HG03139 (cell line): ENCODE measurements around the gene ADPGK.
"Not testable (repeated sequence)": the region's sequence is repeated elsewhere in the genome, so short reads cannot be mapped to it uniquely, and the experiment has no call there.

ENCODE experiments used
- ATAC-seq: cut with Tn5 transposase; IDR thresholded peaks from one replicate; pipeline ENCODE4 v1.9.1; 2021; ENCODE audit not compliant: unreplicated experiment

The ADPGK gene

DNA sequence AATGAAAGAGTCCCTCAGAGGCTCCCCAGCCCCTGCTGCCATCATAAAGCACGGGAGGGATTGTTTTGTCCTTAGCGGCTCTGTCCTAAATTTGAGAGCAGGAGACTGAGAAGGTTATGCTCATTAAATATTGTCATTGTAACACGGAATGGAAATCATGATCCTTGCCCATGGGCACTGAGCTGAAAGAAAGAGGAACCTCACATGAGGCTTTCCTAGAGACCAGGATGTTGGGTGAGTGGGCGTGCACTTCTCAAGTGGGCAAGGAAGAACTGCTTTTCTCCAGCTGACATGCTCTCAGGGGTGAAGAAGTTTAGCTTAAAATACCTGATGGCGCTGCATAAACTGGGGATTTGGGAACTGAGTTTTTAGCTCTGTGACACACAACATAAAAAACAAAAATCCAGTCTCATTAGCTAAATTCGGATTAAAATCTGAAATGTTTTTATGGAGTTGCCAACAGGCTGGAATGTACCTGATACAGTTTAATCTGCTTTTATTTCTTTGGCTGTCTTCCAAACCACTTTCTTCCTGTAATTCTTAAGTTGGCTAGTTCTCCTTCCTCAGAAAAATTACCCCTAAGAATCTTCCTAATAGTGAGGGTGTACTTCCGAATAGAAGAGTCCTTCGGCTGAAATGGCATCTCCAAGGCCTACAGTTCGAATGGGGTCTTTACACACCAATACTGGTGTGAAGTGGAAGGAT lies 31.7 kb downstream of the ADPGK start:
- no peak for ATAC-seq

DNA sequence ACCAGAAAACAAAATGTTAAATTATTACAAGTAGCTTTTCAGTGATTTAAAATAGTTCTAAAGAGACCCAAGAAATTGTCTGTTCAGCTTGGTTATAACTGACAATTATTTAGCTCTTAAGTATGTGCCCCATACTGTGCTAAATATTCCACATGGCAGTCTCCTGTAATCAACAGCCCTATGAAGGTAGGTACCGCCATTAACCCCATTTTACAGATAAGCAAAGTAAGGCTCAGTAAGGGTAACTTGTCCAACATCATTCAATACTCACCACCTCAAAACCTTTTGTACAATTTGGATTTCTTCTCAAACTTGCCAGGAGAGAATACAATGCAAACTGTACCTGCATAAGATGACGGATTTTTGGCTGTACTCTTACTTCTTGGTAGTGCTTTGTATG lies 33.9 kb downstream of the ADPGK start:
- no peak for ATAC-seq

DNA sequence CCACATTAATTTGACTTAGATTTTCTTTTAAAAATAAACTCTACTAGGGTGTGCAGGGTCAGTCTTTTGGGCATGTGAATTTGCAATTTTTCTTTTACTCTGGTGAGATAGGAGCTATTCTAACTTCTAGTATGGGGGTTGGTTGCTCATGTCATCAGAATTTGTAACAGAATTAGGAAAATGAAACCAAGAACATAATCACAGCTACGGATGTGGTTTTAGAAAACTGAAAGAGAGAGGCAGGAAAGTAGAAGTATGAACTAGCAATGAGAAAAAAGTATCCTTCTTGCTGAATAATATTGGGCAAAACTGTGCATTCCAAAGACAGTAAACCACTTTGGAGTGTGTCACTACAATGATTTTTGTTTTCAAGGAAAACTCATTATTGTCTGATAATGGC lies 43.3 kb downstream of the ADPGK start:
- no peak for ATAC-seq

DNA sequence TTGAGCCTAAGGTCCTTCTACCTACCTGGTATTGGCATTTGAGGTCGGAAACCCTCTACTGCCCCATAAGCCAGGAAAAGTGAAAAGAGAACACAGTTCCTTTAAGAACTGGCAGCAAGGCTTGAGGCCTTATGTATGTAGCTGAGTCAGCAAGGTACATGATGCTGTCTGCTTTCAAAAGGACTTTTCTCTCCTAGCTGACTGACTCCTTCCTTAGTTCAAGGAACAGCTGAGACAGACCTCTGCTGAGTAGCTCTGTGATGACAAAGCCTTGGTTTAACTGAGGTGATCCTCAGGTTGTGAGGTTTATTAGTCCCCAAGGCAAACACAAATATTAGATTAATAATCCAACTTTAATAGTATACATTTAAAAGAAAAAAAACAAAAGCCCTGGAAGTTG lies 45.8 kb downstream of the ADPGK start:
- no peak for ATAC-seq

DNA sequence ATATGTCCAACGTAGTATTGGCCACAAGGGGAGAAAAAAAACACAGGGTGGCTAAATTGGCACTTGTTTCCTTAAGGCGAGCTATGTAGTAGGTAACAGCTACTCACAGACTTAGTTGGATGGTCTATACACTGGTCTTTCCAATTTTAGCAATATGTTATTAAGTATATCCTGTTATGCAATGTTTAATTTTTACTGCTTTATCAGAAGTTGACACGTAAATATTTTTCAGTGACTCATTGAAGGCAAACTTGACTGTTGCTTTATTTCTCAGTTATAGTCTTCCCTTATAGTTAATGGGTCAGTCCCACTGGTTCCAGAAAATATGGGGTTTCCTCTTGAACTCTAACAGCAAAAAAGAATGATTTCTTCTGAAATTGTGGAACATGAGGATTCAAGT lies 46.5 kb downstream of the ADPGK start:
- no peak for ATAC-seq

DNA sequence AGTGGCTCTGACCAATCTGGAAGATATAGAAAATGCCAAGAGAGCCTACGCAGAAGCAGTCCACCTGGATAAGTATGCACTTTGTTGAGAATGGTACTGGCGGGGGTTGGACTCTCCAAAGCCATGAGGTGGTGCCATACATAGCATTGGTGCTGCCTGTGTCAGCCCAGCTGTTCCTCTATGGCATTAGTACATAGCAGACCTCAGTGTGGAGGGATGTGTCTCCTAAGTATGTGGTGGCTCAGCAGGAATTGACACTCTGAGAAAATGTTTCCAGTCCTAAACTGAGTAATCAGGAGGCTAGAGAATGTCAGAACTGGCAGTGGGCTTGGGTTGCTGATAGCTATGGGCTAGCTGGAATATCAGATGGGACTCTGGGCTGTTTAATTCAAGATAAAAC lies 48.4 kb downstream of the ADPGK start:
- ATAC-seq: no peak

DNA sequence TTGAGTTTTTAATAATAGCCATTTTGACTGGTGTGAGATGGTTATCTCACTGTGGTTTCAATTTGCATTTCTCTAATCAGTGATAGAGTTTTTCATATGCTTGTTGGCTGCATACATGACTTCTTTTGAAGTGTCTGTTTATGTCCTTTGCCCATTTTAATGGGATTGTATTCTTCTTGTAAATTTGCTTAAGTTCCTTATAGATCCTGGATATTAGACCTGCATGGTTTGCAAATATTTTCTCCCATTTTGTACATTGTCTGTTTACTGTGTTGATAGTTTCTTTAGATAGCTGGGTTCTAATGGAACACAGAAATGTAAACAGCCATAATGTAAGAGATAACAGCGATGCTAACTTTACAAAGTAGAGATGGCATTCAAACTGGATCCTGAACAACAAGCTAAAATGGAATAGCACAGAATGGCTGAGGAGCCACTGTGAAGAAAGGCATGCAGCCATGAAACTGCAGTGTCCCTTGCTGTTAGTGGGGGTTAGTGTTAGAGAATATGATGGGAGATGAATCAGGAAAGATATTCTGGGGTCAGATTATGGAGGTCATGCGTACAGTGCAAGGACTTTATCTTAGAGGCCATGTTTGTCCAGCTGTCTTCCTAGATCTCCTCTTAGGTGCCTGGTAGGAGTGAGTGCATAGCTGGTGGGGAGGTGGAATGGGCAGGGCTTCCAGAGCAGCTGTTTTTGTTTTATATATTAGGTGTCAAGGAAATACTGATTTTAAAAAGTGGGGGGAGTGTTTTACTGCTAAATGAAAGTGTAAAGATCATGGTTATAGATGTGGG lies 49.4 kb downstream of the ADPGK start:
- no peak for ATAC-seq

DNA sequence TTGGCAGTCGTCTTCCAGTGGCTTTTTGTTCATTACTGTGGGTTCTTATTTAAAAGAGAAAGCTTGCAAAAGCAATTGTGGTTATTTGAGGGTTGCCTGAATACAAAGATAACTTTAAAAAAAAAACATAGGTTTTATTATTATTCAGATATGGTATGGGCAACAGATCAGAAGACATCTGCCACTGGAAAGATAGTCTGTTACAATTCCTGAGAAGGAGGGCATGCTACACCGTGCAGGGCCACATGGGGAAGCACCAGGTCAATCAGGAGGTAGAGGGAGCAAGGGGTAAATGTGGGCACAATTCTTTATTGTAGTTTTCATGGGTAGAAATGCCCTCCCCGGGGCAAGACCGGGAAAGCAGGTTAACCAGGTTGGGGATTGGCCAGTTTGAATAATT lies 51.0 kb downstream of the ADPGK start:
- no peak for ATAC-seq

DNA sequence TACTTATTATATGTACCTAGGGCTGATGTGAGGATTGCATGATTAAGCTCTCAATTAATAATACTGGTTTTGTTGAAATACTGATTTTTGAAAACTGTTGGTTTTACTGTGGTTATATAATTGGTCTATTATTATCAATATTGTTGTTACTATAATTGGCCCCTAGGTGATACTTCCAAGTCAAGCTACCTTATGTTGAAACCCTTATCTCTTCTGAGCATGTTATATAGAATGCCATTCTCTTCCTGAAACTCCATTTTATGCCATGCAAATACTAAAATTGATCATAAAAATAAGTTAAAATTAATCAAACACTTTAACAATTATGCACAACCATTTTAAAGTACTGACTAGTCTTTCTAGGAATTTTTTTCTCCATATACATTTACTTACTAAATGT lies 51.5 kb downstream of the ADPGK start:
- ATAC-seq: no peak

DNA sequence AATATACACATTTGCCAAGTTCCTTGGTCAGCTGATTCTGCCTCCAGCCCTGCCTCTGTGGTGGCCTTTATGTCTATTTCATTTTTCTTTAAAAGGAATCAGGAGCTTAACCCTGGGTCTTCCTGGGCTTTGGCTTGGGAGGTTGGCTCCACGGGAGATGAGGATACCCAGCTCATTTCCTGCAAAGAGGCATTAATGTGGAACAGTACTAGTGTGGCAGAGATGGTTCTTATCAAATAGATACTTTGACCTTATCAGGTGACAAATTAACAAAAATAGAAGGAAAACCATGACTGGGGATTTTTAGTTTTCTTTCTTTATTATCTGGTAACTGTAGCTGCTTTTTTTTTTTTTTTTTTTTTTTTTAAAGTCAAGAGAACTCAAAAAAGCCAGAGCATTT lies 54.7 kb downstream of the ADPGK start:
- ATAC-seq: no peak

DNA sequence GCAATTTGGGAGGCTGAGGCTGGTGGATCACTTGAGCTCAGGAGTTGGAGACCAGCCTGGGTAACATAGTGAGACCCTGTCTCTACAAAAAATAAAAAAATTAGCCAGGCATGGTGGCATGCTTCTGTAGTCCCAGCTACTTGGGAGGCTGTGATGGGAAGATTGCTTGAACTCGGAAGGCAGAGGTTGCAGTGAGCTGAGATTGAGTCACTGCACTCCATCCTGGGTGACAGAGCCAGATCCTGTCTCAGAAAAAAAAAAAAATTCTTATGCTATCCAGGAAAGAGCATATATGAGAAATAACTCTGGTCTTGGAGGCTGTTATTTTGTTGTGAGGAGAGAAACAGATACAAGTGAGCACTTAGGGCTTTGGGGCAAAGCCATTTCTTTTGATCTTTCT lies 55.3 kb downstream of the ADPGK start:
- ATAC-seq: not testable (repeated sequence)

DNA sequence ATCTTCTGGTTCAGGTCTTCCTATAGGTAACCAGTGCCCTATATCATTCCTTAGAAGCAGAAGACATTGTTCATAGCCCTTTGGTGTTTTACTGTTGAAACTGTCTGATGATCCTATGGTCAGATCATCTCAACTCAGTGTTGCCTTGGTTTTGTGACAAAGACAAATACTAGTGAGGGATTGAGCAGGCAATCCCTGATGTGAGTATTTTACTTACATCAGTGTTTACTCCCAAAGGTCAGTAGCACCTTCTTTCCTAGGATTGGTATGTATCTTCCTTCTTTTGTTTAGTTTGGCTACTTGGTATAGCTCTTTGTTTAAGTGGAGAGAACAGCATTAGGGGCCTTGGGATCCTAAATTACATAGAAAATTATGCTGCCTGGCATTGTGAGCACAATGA lies 56.4 kb downstream of the ADPGK start:
- ATAC-seq: no peak

DNA sequence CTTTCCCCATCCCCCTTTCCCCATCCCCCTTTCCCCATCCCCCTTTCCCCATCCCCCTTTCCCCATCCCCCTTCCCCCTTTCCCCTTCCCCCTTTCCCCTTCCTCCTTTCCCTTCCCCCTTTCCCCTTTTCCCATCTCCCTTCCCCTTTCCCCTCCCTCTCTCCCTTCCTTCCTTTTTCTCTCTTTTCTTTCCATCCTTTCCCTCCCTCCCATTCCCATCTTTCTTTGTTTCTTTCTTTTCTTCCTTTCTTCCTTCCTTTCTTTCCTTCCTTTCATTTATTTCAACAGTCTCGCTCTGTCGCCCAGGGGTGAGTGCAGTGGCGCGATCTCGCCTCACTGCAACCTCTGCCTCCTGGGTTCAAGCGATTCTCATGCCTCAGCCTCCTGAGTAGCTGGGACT lies 57.7 kb downstream of the ADPGK start:
- ATAC-seq: not testable (repeated sequence)

DNA sequence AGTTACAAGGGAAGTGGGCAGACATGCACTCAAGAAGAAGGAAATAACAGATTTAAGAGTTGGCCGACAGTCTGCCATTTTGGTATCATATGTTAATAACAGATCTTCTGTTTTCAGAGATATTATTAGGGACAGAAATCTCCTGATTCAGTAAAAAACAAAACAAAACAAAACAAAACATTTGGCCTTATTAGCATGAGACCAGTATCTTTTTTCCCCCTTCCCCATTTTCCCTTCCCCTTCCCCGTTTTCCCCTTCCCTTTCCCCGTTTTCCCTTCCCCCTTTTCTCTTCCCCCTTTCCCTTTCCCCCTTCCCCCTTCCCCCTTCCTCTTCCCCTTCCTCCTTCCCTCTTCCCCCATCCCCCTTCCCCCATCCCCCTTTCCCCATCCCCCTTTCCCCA lies 58.1 kb downstream of the ADPGK start:
- no peak for ATAC-seq

DNA sequence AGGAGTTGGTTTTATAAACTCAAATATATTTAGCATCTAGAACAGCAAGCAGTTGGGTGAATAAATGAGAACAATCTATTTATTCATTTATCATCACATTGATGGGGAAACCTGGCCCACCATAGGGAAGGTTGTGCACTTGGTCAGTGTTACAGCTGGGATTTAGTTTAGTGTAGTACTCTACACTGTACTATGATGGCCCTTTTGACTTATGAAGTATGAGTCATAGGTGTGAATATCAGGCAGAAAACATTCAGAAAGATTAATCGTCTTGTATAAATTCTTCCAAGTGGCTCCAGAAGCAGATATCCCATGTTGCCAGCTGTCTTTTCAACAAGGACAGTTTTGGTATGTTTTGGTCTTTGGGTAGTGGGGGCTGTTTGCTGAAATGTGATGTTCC lies 59.5 kb downstream of the ADPGK start:
- ATAC-seq: no peak

DNA sequence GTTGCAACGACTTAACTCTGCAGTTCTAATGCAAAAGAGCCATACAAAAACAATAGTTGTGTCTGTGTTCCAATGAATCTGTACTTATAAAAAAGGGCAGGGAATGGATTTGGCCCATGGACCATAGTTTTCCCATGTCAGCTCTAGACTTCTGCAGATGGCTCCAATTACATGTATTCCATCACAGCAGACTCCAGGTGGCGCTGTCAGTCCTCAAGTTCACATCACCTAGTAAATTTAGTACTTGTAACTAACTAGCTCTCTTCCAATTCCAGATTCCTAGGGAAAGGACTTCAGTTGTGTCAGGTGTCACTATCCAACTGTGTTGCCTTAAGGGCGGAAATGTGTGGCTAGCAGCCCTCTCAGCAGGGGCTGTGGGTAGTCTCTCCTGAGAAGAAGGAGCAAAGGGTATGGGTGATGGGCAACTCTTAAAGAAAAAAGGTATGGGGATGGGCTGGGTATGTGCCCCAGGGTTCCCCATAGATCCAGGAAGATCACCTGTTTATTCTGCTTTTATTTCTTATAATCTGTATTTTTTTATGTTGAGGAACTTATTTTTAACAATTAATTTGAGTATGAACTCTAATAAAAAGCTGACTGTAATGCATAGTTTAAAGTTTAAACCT lies 61.4 kb downstream of the ADPGK start:
- ATAC-seq: no peak

DNA sequence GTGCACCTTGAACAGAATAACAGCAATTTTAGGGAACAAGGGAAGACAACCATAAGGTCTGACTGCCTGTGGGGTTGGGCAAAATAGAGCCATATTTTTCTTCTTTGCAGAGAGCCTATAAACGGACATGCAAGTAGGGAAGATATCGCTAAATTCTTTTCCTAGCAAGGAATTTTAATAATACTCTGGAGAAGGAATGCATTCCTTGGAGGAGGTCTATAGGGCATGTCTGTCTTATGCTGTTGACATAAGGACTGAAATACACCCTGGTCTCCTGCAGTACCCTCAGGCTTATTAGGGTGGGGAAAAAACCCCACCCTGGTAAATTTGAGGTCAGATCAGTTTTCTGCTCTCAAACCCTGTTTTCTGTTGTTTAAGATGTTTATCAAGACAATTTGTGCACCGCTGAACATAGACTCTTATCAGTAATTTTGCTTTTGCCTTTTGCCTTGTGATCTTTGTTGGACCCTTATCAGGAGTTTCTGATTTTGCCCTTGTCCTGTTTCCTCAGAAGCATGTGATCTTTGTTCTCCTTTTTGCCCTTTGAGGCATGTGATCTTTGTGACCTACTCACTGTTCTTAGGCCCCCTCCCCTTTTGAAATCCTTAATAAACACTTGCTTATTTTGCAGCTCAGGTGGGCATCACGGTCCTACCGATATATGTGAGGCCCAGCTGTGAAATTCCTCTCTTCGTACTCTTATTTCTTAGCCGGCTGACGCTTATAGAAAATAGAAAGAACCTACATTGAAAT lies 74.8 kb downstream of the ADPGK start:
- ATAC-seq: not testable (repeated sequence)

DNA sequence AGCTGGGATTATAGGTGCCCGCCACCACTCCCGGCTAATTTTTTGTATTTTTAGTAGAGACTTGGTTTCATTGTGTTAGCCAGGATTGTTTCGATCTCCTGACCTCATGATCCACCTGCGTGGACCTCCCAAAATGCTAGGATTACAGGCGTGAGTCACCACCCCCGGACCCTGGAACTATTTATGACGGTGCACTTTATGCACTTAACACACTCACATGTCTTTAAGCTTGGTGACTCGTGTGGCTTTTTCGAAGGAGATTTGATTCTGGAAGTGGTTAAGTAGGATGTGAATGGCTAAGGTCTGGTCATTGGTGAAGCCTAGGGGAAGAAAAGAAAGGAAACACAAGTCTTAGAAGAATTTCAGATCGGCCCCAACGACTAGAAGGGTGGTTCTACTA lies 77.3 kb downstream of the ADPGK start:
- ATAC-seq: no peak
